Lung microvascular endothelial cell (primary cell): Measurements from ENCODE around the gene GALNTL6. TPM values are rescaled to one million over a fixed set of nuclear protein-coding genes. Genes with fewer than 3 reads are reported as not detected.
"Not testable (repeated sequence)": the region's sequence is repeated elsewhere in the genome, so short reads cannot be mapped to it uniquely, and the experiment has no call there.

Experiments used
- DNase-seq, 2 donors: peaks; one replicate each; pipeline versions ENCODE4 v3.0.0 to v3.0.0-alpha.2; 2010; ENCODE audit warnings: low read depth in 2 of 2
- total RNA-seq: library from RNA; depleted of rRNA; stranded (reverse); fragments of >200 nt; gene quantifications from 2 replicates; pipeline ENCODE4 v1.2.1, GENCODE V29; 2014

GALNTL6 gene
- total RNA-seq, 1 donor from 2014 or later: not detected

GRCh38 chr4:172379834-172380233, 566.6 kb downstream of the GALNTL6 start:
- no peak for DNase-seq

GRCh38 chr4:172390331-172390730, 577.1 kb downstream of the GALNTL6 start:
- DNase-seq: no peak

- no peak for DNase-seq
Observed at GRCh38 chr4:172392741-172393140, 579.5 kb downstream of the GALNTL6 start.

GRCh38 chr4:172393220-172393619, 580.0 kb downstream of the GALNTL6 start:
- no peak for DNase-seq

- DNase-seq: no peak
Observed at GRCh38 chr4:172404676-172405075, 591.5 kb downstream of the GALNTL6 start.

GRCh38 chr4:172410363-172410762, 597.2 kb downstream of the GALNTL6 start:
- DNase-seq: no peak

- DNase-seq: no peak
Observed at GRCh38 chr4:172411149-172411548, 597.9 kb downstream of the GALNTL6 start.

- DNase-seq: no peak
Observed at GRCh38 chr4:172412851-172413580, 599.8 kb downstream of the GALNTL6 start.

GRCh38 chr4:172428979-172429378, 615.8 kb downstream of the GALNTL6 start:
- DNase-seq: not testable (repeated sequence)

GRCh38 chr4:172480471-172480870, 667.3 kb downstream of the GALNTL6 start:
- no peak for DNase-seq

GRCh38 chr4:172481802-172482508, 668.8 kb downstream of the GALNTL6 start:
- DNase-seq: no peak

GRCh38 chr4:172485007-172485406, 671.8 kb downstream of the GALNTL6 start:
- DNase-seq: no peak

GRCh38 chr4:172486531-172486930, 673.3 kb downstream of the GALNTL6 start:
- no peak for DNase-seq

GRCh38 chr4:172489861-172490260, 676.7 kb downstream of the GALNTL6 start:
- no peak for DNase-seq

GRCh38 chr4:172495769-172496168, 682.6 kb downstream of the GALNTL6 start:
- no peak for DNase-seq

GRCh38 chr4:172497321-172497720, 684.1 kb downstream of the GALNTL6 start:
- DNase-seq: no peak

GRCh38 chr4:172514011-172514410, 700.8 kb downstream of the GALNTL6 start:
- DNase-seq: no peak

GRCh38 chr4:172514801-172515200, 701.6 kb downstream of the GALNTL6 start:
- no peak for DNase-seq

- DNase-seq: no peak
Observed at GRCh38 chr4:172515266-172515879, 702.2 kb downstream of the GALNTL6 start.

- no peak for DNase-seq
Observed at GRCh38 chr4:172517391-172517790, 704.2 kb downstream of the GALNTL6 start.

- DNase-seq: no peak
Observed at GRCh38 chr4:172521248-172521647, 708.0 kb downstream of the GALNTL6 start.

- DNase-seq: no peak
Observed at GRCh38 chr4:172521680-172522079, 708.5 kb downstream of the GALNTL6 start.

- no peak for DNase-seq
Observed at GRCh38 chr4:172543249-172543648, 730.0 kb downstream of the GALNTL6 start.
